Stimulated activated CD4-positive, alpha-beta T cell treated with anti-CD3 and anti-CD28 coated beads, TNF-alpha, amount 100 ng/mL, for 4 hours (primary cell): Measurements from ENCODE around the gene SYCN.

ENCODE experiments used
- DNase-seq, 3 experiments: peaks; one replicate each; pipeline ENCODE4 v3.0.0-alpha.2; 2020; ENCODE audit warnings: low read depth in 3 of 3

Gene SYCN

DNA sequence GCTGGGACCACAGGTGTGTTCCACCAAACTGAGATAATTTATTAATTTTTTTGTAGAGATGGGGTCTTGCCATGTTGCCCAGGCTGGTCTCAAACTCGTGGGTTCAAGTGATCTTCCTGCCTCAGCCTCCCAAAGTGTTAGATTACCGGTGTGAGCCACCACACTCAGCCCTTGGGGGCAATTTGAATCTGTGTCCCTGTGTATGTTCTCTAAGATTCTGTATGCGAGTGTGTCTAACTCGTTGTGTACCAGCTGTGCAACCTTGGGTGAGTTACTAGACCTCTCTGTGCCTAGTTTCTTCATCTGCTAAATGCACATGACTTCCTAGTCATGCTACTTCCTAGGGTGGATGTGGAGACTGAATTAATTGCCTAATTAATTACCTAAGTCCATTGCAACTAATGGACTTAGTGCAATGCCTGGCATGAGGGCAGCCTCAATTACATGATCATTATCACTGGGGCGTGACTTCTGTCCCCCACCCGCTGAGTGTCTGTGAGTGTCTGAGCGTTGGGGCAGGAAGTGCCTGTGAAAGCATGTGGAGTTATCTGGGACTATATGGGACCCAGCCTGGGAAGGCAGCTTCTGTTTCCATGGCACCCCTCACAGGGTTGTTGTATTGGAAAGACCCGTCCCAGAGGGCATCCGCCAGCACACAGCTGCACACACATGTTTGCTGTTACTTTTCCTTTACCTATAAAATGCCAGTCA, 9.1 kb downstream of the SYCN start:
- DNase-seq: no peak

DNA sequence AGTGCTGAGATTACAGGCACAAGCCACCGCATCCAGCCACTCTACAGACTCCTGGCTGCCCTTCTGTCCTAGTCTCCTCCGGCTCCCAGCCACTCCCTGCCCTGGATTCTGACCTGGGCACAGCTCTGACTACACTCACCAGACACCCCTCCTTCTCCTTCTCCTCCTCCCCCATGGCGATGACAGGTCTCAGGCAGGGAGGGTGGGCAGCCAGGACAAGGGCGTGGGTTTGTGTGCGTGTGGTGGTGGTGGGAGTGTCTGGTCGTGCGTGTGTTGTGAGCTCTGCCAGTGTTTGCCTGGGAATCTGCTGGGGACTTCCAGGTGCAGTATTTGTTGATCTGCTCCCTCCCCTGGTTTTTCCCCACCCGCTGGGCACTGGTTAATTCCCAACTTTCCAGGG, 10.3 kb downstream of the SYCN start:
- DNase-seq: no peak

DNA sequence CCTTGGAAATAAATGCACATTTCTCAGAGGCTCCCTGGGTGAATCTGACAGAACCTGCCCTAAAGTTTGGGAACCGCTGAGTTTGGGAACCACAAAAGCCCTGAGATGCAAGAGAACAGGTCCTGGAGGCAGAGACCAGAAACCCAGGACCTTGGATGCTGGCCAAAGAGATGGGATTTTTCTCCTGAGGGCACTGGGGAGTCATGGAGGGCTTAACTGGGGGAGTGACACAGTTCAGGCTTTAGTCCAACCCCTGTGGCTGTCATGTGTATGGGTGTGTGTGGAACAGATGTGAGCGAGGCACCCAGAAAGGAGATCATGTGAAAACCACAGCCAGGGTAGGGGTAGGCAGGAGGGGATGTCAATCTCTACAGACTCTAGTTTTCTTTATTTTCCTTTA, 11.2 kb downstream of the SYCN start:
- no peak for DNase-seq

DNA sequence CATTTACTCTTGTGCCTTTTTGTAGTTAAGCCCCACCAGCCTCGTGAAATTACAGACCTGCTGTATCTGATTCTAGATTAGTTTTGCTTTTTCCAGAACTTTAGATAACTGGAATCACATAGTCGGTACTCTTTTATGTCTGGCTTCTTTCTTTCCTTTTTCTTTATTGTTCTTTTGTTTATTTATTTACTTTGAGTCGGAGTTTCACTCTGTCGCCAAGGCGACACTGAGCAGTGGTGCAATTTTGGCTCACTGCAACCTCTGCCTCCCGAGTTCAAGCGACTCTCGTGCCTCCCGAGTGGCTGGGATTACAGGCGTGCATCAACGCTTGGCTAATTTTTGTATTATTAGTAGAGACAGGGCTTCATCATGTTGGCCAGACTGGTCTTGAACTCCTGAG, 13.3 kb downstream of the SYCN start:
- DNase-seq: no peak

DNA sequence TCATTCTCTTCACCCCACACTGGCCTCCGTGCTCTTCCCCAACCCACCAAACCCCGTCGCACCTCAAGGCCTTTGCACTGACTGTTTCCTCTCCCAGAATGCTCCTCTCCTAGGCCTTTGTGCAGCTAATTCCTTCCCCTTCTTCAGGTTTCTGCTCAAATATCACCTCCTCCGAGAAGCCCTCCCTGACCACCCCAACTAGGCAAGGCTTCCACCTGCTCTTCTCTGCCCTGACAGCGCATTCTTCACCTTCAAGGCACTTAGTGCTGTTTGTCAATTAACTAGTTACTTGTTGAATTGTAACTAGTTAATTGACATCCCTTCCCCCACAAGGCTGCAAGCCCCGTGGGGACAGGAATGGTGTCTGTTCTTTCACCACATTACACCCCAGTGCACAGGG, 15.1 kb downstream of the SYCN start:
- DNase-seq: no peak

DNA sequence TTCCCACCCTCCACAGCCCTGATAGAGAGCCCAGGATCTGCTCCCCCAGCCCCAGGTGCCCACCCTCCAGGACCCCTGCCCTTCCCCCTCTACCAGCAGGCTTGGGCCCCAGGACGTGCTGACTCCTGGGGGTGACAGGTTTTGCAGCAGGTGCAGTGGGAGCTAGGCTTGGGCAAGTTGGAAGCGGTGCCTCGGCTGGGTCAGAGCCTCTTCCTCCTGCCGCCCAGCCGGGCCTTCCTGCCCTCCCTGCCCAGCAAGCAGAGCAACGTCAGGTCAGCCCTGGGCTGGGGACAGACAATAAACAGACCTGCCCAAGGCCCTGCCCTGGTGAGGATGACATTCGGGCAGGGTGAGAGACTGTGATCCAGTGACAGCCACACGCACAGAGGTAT, 16.5 kb downstream of the SYCN start:
- DNase-seq: no peak

DNA sequence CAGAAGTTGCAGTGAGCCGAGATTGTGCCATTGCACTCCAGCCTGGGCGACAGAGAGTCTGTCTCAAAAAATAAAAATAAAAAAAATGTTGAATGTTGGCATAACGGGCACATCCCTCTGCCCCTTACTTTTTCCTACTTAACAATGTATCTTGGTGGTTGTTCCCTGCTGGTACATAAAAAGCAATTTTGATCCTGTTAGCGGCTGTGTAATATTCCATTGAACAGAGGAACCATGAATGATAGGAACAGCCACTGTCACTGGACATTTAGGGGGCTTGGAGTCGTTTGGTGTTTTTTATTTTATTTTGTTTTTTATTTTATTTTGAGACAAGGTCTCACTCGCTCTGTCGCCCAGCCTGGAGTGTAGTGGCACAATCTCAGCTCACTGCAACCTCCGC, 17.7 kb downstream of the SYCN start:
- no peak for DNase-seq

DNA sequence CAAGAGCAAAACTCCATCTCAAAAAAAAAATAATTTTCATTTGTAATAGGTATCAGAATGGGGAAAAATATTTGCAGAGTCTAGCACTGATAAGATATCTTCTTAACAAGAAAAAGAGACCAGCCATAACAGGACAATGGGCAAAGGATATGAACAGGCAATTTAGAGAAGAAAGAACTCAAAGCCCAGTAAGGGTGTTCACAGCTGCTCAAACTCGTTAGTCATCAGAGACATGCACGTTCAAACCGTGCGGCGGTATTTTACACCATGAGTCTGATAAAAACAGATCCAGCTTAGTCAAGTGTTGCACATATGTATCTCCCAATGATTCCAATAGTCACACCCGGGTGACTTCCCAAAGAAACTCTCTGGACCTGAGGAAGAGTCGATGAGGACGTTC, 21.0 kb downstream of the SYCN start:
- no peak for DNase-seq

DNA sequence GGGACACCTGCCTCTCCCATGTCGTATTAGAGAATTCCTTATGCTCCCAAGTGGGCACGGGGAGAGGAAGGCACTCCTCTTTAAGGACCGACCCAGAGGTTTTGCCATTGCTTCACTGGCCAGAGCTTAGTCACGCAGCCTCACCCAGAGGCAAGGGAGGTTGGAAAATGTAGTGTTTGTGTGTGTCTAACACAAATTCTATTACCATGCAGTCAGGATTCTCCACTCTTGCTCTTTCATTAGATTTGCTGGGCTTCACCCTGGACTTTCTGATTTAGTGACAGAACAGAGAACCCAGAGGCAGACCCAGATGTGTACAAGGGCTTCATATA, 21.9 kb downstream of the SYCN start:
- DNase-seq: no peak

DNA sequence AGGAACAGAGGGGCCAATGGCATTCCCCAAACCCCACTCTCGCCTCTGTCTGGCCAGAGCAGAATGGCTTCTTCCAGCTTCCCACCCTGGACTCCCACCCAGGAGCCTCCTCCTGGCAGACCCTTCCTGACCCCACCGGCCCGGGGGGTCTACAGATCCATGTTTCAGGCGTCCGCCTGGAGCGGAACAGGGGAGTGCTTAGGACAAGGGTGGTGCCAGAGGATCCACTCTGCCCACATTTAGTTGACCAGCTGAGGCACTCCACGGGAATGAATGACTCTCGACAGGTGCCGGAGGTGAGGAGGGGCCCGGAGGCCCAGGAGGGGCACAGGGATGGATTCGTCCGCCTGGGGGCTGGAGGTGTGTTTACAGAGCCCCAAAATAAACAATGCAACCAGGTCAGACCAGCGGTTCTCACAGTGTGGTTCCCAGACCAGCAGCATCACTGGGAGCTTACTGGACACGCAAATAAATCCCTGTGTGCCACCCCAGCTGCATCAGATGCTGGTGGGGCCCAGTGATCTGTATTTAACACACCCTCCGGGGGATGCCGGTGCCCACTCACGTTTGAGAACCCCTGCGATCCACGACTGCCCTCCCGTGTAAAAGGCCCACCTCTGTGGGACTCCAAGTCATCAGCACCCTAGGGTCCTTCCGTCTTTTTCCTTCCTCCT, 22.4 kb downstream of the SYCN start:
- no peak for DNase-seq

DNA sequence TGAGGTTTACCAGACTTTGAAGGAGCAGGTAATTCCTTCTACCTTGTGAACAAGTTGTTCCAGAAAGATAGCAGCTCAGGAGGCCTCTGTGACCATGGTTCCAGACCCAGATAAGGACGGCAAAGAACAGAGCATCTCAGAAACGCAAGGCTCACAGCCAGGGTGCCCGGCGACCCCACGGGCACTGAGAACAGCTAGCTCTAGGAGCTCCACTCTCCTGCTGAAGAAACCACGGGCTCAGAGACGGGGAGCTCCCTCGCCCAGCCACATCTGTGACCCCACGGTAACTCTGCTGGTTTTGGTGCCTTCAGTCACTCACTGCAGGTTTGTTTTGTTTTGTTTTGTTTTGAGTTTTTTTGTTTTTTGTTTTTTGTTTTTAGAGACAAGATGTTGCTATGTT, 23.3 kb downstream of the SYCN start:
- no peak for DNase-seq

DNA sequence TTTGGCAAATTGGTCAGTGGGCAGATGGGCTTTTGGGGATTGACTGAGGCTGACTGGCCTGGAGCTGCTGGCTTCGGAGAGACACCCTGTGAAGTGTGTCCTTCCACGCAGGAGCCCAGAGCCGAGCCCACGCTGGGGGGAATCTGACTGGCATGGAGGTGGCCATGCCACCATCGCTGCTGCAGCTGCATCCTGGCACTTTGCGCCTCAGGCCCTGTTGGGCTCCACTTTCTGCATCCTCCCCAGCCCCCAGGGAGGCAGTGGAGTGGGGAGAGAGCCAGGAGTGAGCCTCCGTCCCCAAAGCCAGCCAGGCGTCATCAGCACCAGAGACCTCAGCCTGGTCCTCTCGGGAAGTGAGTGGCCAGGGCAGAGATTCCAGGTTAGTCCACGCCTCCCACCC, 24.3 kb downstream of the SYCN start:
- no peak for DNase-seq

DNA sequence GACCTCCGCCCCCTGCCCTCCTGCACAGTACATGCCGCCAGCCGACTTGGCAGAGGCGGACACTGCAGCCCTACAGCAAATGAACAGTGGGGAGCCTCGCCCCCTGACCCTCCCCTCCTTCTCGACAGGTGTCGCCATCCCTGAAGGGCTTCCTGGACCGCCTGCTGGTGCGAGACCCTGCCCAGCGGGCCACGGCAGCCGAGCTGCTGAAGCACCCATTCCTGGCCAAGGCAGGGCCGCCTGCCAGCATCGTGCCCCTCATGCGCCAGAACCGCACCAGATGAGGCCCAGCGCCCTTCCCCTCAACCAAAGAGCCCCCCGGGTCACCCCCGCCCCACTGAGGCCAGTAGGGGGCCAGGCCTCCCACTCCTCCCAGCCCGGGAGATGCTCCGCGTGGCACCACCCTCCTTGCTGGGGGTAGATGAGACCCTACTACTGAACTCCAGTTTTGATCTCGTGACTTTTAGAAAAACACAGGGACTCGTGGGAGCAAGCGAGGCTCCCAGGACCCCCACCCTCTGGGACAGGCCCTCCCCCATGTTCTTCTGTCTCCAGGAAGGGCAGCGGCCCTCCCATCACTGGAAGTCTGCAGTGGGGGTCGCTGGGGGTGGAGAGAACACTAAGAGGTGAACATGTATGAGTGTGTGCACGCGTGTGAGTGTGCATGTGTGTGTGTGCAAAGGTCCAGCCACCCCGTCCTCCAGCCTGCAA, 25.6 kb downstream of the SYCN start:
- DNase-seq: no peak

DNA sequence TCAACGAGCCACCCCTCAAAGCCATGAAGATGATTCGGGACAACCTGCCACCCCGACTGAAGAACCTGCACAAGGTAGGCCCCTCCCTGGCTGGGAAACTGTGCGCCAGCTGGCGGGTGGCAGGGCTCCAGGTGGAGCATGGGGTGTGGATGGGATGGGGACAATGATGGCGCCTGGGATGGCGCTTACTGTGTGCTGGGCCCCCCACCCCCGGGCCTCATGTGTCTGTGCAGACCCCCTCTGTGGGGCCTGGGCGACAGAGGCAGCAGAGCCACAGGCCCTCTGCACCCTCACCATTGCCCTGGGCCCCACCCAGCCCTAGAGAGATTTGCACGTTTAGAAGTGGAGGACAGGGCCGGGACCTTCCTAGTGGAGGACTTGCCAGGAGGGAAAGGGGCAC, 26.3 kb downstream of the SYCN start:
- DNase-seq: no peak

DNA sequence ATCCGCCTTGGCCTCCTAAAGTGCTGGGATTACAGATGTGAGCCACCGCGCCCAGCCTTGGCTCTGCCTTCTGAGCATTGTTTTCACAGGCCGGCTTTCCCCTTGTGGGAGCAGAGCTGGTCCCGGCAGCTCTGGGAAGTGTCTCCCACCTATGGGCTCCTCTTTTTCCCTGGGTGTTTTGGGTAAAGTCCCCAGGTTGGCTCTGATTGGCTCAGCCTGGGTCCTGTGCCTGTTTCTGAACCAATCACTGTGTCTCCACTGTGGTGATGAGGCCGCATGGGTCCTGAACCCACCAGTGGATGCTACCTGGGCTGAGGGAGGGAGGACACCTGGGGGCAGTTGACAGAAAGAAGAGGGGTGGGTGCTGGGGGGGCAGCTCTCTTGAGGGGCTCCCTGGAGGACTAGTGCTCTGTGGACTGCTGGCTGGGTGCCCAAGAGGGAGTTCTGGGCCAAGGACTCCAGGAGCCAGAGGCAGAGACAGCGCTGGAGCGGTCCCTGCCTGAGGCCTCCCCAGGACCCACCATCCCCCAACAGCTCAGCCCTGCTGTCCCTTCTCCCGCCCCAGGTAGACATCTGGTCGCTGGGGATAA, 26.9 kb downstream of the SYCN start:
- no peak for DNase-seq

DNA sequence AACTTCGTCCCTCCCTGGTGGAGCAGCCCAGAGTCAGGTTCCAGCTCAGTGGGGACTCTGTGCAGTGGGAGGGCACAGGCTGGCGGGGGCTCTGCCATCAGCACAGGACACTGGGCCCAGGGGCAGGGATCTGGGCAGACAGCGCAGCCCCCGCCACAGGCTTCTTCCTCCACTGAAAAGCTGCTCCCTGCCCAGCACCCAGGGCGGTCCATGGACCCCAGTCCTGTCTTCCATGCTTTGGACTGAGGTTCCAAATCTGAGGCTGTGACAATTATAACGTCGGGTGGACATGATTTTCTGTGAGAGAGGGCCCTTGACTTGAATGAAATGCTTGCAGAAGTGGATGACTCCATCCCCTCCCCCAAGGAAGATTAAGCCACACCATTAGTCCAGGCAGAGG, 28.5 kb downstream of the SYCN start:
- DNase-seq: no peak

DNA sequence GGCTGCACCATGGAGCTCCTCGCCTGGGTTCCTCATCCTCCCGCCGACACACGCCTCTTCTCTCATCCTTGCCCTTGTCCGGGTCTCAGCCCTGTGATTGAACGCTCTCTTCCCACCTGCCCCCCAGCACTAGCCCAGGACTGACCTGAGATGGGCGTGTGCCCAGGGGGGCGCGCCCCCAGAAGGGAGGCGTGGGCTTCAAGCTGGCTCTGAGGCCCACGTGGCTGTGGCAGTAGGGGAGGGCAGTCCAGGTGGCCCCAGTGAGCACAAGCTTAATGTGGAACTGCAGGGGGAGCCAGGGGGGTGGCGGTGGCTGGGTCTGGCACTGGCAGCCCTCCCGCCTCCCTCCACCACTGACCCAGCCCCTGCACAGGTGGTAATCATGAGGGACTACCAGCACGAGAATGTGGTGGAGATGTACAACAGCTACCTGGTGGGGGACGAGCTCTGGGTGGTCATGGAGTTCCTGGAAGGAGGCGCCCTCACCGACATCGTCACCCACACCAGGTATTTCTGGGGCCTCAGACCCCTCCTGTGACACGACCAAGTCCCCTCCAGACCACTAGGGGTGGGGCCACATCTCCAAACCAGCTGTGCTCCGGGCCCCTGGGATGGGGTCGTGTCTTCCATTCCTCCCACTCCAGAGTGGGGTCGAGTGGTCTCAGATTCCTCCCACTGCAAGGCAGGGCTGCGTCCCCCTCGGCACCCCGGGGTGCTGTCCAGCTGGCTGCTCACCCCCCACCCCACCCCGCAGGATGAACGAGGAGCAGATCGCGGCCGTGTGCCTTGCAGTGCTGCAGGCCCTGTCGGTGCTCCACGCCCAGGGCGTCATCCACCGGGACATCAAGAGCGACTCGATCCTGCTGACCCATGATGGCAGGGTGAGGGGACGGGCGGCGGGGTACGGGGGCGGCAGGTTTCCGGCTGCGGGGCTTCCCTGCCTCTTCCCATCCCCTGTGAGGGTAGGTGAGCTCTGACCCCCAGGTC, 29.2 kb downstream of the SYCN start:
- no peak for DNase-seq

DNA sequence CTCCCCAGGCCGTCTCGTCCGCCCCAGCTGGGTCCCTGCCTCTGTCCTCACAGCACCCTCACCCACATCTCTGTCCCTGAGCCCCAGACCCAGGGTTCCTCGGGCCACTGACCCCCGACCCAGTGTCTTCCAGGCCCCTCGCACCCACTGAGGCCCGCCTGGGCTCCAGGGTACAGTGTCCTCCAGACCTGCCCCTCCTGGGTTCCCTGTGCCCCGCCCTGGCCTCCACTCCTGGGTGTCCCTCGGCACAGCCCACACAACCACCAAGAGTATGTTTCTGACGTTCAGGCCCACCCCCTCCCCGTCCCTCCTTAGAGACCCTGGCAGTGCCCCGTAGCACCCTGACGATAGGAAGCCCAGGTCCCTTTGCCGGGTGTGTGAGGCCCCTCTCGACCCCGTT, 29.9 kb downstream of the SYCN start:
- no peak for DNase-seq

DNA sequence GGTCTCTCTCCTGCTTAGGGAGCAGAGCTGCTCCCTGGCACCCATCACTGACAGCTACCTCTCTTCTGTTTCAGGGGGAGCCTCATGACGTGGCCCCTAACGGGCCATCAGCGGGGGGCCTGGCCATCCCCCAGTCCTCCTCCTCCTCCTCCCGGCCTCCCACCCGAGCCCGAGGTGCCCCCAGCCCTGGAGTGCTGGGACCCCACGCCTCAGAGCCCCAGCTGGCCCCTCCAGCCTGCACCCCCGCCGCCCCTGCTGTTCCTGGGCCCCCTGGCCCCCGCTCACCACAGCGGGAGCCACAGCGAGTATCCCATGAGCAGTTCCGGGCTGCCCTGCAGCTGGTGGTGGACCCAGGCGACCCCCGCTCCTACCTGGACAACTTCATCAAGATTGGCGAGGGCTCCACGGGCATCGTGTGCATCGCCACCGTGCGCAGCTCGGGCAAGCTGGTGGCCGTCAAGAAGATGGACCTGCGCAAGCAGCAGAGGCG, 30.5 kb downstream of the SYCN start:
- no peak for DNase-seq

DNA sequence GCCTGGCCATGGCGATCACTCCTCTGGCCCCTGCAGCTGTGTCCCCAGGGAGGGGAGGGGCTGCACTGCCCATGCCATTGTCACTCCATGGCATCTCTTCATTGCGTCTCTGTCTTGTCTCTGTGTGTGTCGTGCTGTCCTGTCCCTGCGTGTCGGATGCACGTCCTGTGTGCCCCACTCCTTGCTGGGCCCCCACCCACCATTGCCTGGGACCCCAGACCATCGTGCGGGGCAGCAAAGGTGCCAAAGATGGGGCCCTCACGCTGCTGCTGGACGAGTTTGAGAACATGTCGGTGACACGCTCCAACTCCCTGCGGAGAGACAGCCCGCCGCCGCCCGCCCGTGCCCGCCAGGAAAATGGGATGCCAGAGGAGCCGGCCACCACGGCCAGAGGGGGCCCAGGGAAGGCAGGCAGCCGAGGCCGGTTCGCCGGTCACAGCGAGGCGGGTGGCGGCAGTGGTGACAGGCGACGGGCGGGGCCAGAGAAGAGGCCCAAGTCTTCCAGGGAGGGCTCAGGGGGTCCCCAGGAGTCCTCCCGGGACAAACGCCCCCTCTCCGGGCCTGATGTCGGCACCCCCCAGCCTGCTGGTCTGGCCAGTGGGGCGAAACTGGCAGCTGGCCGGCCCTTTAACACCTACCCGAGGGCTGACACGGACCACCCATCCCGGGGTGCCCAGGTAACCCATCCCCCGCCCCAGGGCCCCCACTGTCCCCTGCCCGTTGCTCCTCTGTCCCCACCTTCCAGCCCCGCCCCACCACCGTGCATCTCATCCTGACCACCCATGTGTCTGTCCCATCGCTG, 31.2 kb downstream of the SYCN start:
- no peak for DNase-seq
